GM10847 (cell line): Measurements from ENCODE around the gene DHRSX.

ENCODE experiments used
- POLR2A ChIP-seq: IDR thresholded peaks from 2 replicates; pipeline ENCODE4 v1.6.1; 2011; ENCODE audit not compliant: insufficient read length; ENCODE audit errors: extremely low read depth

Gene DHRSX

DNA sequence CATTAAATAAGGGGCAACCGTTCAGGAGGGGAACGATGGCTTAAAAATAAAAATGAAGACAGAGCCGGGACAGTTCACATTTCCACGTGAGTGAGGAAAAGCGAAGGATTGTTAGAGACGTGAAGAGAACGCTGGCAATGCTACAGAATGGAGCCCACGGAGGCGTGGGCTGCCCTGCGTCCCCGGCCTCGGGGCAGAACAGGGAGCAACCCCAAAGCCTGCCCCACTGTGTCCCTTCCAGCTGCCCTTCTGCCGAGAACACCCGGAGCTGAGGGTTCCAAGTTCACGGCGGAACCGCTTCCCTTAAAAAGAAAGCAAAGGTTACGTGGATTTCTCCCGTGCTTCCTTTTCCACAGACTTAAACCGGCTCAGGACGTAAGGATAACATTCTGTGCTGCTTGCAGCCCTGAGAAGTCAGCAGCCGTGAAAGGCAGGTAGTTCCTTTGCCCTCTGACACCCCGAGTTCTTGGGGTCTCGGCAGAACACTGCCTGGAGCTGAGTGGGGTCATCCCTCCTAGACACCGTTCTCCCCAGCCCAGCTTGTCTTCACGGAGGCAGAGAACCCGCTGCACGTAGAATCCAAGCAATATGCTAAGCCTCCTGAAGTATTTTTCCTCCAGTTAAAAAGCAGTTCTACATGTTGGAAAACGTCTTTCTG, 14.2 kb downstream of the DHRSX start:
- TF ChIP-seq POLR2A = no peak

DNA sequence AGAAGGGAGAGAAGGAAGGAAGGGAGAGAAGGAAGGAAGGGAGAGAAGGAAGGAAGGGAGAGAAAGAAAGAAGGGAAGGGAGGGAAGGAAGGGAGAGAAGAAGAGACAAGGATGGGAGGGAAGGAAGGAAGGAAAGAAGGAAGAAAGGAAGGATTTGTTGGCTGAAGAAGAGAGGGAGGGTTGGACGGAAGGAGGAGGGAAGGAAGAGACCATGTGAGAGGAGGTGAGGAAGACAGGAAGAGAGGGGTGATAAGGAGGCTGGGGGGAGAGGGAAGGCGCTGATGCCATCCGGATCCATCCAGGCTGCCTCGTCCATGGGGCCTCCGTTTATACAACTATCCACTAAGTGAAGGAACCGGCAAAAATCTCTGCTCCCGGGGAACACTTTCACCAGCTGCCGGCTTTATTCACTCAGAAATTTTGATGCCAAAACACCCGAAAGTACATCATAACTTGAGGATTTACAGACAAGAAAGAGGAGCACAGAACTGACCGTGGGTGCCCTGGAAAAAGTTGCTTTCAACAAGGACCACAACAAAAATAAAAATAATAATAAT, 14.9 kb downstream of the DHRSX start:
- no peak for TF ChIP-seq POLR2A

DNA sequence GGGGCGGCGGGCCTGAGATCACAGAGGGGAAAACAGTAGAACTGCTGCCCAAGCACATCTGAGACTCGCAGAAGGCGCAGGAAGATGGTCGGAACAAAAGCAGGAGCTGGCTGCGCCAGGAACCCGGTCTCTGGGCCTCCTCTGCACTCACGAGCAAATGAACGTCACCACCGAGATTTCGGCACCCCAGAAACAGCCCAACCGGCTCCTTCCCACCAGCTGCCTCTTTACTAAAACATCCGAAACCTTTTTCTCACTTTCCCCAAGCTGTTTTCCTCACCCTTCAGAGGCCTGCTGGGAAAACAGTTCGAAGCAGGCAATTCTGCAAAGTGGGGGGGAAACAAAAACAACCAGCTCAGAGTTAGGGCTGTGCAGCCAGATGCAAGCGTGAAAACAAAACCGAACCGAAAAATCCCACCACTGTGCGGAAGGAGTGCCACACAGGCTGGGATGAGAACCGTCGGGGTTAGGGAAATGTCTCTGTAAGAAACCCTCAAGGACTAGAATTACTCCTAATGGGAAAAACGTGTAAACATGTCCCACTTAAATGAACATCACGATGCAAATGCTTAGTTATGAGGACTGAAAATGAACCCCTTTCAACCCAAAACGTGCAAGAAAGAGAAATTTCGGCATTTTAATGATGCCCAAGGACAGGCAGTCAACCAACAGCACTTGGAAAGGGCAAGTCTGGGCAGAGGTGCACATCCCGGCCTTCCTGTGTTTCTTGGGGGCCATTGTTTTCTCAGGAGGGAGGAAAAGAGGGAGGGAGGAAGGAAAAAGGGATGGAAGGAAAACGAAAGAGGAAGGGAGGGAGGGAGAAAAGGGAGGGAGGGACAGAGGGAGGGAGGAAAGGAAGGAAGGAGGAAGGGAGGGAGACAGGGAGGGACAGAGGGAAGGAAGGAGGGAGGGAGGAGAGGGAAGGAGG, 15.8 kb downstream of the DHRSX start:
- no peak for TF ChIP-seq POLR2A

DNA sequence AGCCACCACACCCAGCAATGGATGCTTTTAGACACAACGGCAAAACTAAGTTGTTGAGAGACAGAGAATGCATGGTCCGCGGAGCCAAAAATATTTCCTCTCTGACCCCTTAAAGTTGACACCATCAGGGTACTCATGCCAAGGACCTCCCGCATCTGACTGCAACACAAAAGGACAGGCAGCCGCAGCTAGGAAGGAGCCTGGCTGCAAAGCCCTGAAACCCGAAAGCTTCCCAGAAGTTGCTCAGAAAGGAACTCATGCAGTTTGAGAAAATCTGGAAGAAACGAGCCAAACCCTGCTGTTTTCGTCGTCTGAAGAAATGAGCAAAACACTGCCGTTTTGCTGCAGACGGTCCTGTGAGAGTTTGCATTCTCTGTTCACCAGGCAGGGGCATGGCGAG, 16.5 kb downstream of the DHRSX start:
- TF ChIP-seq POLR2A = no peak

DNA sequence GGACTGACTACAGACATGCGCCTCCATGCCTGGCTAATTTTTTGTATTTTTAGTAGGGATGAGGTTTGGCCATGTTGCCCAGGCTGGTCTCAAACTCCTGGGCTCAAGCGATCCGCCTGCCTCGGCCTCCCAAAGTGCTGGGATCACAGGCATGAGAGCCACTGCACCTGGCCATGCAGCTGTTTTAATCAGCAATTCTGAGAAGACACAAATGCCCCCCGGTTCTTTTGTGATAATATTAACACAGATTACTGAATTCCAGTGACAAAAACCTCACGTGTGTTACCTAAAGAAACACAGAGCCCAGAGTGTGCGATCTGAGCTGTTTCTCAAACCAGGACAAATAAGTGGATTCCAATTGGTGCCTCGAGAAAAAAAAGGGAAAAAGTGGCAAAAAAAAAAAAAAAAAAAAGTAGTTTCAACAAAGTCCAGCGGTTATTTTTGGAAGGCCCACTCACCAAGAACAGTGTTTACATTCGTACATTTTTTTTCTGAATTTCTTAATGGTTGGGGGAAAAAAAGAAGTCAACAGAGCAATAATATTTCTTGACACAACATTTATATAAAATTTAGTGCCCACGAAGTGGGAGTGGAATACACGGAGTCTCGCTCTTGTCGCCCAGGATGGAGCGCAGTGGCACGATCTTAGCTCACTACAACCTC, 17.2 kb downstream of the DHRSX start:
- TF ChIP-seq POLR2A = no peak

DNA sequence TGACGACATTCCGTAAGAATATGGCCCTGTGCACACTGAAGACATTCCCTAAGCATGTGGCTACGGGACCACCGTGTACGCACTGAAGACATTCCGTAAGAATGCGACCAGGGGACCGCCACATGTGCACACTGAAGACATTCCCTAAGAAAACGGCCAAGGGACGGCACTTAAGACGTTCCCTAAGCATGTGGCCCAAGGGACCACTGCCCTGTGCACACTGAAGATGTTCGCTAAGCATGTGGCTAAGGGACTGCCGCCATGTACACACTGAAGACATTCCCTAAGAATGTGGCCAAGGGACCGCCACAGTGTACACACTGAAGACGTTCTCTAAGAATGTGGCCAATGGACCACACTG, 21.4 kb downstream of the DHRSX start:
- no peak for TF ChIP-seq POLR2A

DNA sequence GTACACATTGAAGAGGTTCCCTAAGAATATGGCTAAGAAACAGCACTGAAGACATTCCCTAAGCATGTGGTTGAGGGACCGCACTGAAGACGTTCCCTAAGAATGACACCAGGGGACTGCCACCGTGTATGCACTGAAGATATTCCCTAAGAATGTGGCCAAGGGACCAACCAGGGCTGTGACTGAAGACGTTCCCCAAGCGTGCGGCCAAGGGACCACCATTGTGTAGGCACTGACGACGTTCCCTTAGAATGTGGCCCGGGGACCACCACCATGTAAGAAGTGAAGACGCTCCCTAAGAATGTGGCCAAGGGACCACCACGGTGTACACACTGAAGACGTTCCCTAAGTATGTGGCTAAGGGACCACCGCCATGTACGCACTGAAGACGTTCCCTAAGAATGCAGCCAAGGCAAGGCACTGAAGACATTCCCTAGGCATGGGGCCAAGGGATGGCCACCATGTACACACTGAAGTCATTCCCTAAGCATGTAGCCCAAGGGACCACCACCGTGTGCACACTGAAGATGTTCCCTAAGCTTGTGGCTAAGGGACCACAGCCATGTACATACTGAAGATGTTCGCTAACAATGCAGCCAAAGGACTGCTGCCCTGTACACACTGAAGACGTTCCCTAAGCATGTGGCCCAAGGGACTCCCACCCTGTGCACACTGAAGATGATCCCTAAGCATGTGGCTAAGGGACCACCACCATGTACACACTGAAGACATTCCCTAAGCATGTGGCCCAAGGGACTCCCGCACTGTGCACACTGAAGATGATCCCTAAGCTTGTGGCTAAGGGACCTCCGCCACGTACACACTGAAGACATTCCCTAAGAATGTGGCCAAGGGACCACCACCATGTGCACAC, 22.0 kb downstream of the DHRSX start:
- no peak for TF ChIP-seq POLR2A

DNA sequence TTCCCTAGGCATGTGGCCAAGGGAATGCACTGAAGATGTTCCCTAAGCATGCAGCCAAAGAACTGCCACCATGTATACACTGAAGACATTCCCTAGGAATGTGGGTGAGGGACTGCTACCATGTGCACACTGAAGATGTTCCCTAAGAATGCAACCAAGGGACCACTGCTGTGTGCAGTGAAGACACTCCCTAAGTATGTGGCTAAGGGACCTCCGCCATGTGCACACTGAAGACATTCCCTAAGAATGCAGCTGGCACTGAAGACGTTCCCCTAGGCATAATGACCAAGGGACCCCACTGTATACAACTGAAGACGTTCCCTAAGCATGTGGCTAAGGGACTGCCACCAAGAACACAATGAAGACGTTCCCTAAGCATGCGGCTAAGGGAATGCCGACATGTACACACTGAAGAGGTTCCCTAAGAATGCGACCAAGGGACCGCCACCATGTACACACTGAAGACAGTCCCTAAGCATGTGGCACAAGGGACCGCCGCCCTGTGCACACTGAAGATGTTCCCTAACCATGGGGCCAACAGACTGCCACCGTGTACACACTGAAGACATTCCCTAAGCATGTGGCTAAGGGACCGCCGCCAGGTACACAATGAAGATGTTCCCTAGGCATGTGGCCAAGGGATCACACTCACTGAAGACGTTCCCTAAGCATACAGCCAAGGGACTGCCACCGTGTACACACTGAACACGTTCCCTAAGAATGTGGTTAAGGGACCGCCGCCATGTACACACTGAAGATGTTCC, 25.6 kb downstream of the DHRSX start:
- TF ChIP-seq POLR2A = no peak

DNA sequence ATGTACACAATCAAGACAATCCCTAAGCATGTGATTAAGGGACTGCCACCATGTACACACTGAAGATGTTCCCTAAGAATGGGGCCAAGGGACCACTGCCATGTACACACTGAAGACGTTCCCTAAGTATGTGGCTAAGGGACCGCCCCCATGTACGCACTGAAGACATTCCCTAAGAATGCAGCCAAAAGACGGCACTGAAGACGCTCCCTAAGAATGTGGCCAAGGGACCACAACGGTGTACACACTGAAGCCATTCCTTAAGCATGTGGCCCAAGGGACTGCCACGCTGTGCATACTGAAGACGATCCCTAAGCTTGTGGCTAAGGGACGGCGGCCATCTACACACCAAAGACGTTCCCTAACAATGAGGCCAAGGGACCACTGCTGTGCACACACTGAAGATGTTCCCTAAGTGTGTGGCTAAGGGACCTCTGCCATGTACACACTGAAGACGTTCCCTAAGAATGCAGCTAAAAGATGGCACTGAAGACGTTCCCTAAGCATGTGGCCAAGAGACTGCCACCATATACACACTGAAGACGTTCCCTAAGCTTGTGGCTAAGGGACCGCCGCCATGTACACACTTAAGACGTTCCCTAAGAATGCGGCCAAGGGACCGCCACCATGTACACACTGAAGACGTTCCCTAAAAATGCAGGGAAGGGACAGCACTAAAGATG, 26.4 kb downstream of the DHRSX start:
- TF ChIP-seq POLR2A = no peak

DNA sequence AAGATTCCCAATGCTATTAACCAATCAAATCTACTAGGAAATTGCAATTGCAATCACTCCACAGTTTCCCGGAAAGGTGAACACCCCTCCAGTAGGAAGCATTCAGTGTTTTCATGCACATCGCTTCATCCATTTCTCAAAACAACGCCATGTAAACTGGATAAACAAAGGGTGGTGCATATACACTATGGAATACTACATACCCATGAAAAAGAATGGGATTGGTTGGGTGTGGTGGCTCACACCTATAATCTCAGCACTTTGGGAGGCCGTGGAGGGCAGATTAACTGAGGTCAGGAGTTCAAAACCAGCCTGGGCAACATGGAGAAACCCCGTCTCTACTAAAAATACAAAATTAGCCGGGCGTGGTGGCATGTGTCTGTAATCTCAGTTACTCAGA, 29.1 kb downstream of the DHRSX start:
- no peak for TF ChIP-seq POLR2A

DNA sequence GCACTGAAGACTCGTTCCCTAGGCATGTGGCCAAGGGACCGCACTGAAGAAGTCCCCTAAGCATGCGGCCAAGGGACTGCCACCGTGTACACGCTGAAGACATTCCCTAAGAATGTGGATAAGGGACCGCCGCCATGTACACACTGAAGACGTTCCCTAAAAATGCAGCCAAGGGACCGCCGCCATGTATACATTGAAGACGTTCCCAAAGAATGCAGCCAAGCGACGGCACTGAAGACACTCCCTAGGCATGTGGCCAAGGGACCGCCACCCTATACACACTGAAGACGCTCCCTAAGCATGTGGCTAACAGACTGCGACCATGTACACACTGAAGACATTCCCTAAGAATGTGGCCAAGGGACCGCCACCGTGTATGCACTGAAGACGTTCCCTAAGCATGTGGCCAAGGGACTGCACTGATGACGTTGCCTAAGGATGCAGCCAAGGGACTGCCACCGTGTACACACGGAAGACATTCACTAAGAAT, 31.5 kb downstream of the DHRSX start:
- TF ChIP-seq POLR2A = no peak

DNA sequence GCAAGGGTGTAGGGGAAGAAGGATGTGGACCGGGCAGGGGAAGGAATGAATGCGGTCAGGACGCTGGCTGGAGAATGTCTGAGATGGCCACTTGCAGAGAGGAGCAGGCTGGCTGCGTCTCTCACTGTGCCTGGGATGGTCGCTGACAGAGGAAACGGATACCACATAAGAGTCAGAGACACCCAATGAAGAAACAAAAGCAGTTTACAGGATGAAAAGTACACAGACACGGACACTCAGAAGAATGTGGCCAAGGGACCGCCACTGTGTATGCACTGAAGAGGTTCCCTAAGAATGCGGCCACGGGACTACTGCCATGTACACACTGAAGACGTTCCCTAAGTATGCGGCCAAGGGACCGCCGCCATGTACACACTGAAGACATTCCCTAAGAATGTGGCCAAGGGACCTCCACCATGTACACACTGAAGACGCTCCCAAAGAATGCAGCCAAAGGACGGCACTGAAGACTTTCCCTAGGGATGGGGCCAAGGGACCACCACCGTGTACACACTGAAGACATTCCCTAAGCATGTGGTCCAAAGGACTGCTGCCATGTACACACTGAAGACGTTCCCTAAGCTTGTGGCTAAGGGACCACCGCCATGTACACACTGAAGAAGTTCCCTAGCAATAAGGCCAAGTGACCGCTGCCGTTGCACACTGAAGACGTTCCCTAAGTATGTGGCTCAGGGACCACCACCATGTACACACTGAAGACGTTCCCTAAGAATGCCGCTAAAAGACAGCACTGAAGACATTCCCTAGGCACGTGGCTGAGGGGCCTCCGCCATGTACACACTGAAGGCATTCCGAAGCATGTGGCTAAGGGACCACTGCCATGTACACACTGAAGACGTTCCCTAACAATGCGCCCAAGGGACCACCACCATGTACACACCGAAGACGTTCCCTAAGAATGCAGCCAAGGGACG, 32.2 kb downstream of the DHRSX start:
- TF ChIP-seq POLR2A = no peak
